Calu3 (cell line): ENCODE results near the gene TJAP1. TPM values are rescaled to one million over a fixed set of nuclear protein-coding genes. Genes with fewer than 3 reads are reported as not detected.

Experiments used
- BruUV-seq: library from RNA; stranded (reverse); fragments of 400-500 nt; replicated peaks from 2 replicates; lab custom pipeline; 2021; lab: Mats Ljungman, UMichigan
- CTCF ChIA-PET: fragments of 300-600 bp; sonication (Branson Sonifier 250); formaldehyde crosslinking; loops from one replicate; lab custom pipeline; 2022; ENCODE audit warnings: antibody characterized with exemption; lab: Charles Lee
- DNase-seq: peaks from one replicate; pipeline ENCODE4 v3.0.0; 2022
- H3K27ac Mint-ChIP-seq: one replicate; pipeline ENCODE4 v1.8.0; 2022; ENCODE audit warnings: mixed read lengths; ENCODE audit not compliant: unreplicated experiment
- H3K27me3 Mint-ChIP-seq: one replicate; pipeline ENCODE4 v1.8.0; 2022; ENCODE audit warnings: mixed read lengths; ENCODE audit not compliant: unreplicated experiment
- H3K36me3 Mint-ChIP-seq: one replicate; pipeline ENCODE4 v1.8.0; 2022; ENCODE audit warnings: mild to moderate bottlenecking, moderate library complexity, mixed read lengths; ENCODE audit not compliant: insufficient read depth, unreplicated experiment
- H3K4me1 Mint-ChIP-seq: one replicate; pipeline ENCODE4 v1.8.0; 2022; ENCODE audit warnings: mild to moderate bottlenecking, low read depth, mixed read lengths; ENCODE audit not compliant: unreplicated experiment
- H3K4me3 Mint-ChIP-seq: one replicate; pipeline ENCODE4 v1.8.0; 2022; ENCODE audit warnings: mild to moderate bottlenecking, low read depth, moderate library complexity, mixed read lengths; ENCODE audit not compliant: unreplicated experiment
- H3K9me3 Mint-ChIP-seq: one replicate; pipeline ENCODE4 v1.8.0; 2022; ENCODE audit warnings: low read depth, mixed read lengths; ENCODE audit not compliant: unreplicated experiment
- intact Hi-C: fragments of 100-400 bp; cut with micrococcal nuclease; formaldehyde crosslinking; loops from one replicate; pipeline ENCODE4 v1.10.0; 2022; ENCODE audit not compliant: unreplicated experiment
- total RNA-seq: library from RNA; stranded (reverse); gene quantifications from 2 replicates; pipeline ENCODE4 v1.2.3, GENCODE V29; 2022
- TF ChIP-seq, protein P1 (sequence below): fragments of 200-600 bp; IDR thresholded peaks from one replicate; pipeline ENCODE4 v1.8.0; 2022; ENCODE audit warnings: antibody characterized with exemption; ENCODE audit not compliant: unreplicated experiment

Gene TJAP1
- total RNA-seq, 1 experiment from 2014 or later, result 72.3 TPM

DNA sequence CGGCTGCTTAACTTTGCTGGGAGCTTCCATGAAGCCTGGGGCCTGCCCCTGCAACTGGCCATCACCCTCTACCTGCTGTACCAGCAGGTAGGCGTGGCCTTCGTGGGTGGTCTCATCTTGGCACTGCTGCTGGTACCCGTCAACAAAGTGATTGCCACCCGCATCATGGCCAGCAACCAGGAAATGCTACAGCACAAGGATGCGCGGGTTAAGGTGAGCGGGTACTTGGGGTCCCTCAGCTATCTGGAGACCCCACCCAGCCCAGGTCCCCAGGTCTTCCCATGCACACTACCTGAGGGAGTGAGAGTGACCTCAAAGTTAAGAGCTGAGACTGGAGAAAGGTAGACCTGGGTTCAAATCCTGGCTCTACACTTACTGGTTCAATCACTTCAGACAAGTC, 44.2 kb upstream of the TJAP1 start:
- TF ChIP-seq, protein P1, sequence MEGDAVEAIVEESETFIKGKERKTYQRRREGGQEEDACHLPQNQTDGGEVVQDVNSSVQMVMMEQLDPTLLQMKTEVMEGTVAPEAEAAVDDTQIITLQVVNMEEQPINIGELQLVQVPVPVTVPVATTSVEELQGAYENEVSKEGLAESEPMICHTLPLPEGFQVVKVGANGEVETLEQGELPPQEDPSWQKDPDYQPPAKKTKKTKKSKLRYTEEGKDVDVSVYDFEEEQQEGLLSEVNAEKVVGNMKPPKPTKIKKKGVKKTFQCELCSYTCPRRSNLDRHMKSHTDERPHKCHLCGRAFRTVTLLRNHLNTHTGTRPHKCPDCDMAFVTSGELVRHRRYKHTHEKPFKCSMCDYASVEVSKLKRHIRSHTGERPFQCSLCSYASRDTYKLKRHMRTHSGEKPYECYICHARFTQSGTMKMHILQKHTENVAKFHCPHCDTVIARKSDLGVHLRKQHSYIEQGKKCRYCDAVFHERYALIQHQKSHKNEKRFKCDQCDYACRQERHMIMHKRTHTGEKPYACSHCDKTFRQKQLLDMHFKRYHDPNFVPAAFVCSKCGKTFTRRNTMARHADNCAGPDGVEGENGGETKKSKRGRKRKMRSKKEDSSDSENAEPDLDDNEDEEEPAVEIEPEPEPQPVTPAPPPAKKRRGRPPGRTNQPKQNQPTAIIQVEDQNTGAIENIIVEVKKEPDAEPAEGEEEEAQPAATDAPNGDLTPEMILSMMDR, result no peak
- H3K36me3 Mint-ChIP-seq, result peaks cover 35% of the 10 kb centered on the region
- no peak for DNase-seq
- intact Hi-C loops, result no loop called here
- H3K27me3 Mint-ChIP-seq, result no peaks in the 10 kb centered on the region
- no peaks in the 10 kb centered on the region for H3K9me3 Mint-ChIP-seq
- CTCF ChIA-PET, result interaction anchor here (0.6 kb wide), 1 partner anchor 25 kb away, joined by 5 read pairs; no protein-coding TSS in a partner anchor
- peaks cover 46% of the 10 kb centered on the region for H3K4me1 Mint-ChIP-seq
- BruUV-seq, result no TSS peak
- H3K27ac Mint-ChIP-seq, result no peak overlapping the region
- no peak overlapping the region for H3K4me3 Mint-ChIP-seq

DNA sequence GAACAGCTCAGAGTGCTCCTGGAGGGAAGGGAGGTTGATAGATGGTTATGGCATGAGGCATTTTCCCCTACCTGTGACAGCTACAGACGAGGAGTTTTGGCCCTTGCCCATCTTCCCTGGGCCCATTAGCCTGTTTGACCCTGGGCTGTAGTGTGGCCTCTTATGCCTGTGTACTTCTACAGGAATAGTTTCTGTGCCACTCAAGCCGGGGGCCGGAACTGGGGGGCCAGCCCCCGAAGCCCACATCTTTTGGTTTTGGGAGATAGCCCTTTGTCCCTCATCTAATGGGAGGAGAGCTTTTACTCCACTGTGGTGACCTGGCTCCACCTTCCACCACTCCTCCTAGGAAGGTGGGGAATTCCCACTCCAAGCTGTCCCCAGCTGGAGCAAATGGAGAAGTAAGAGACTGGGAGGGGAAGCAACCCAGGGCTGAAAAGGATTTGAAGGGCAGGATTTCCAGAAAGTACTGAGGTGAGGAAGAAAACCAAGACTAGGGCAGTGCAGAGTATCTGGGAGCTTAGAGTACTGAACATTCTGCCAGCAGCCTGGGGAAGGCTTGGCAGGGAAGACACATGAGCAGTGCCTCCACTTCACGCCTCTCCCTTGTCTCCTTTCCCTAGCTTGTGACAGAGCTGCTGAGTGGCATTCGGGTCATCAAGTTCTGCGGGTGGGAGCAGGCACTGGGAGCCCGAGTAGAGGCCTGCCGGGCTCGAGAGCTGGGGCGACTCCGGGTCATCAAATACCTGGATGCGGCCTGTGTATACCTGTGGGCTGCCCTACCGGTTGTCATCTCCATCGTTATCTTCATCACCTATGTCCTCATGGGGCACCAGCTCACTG, 43.1 kb upstream of the TJAP1 start:
- CTCF ChIA-PET, result interaction anchor here (0.6 to 1.2 kb wide), 4 partner anchors 24 to 1436 kb away, joined by 3 to 5 read pairs (median 4); no protein-coding TSS in a partner anchor
- no TSS peak for BruUV-seq
- TF ChIP-seq, protein P1, result no peak
- no peak for DNase-seq
- H3K27me3 Mint-ChIP-seq, result no peaks in the 10 kb centered on the region
- H3K4me1 Mint-ChIP-seq, result peaks cover 36% of the 10 kb centered on the region
- no peaks in the 10 kb centered on the region for H3K9me3 Mint-ChIP-seq
- H3K27ac Mint-ChIP-seq, result no peak overlapping the region
- peaks cover 37% of the 10 kb centered on the region for H3K36me3 Mint-ChIP-seq
- intact Hi-C loops, result no loop called here
- H3K4me3 Mint-ChIP-seq, result no peak overlapping the region

DNA sequence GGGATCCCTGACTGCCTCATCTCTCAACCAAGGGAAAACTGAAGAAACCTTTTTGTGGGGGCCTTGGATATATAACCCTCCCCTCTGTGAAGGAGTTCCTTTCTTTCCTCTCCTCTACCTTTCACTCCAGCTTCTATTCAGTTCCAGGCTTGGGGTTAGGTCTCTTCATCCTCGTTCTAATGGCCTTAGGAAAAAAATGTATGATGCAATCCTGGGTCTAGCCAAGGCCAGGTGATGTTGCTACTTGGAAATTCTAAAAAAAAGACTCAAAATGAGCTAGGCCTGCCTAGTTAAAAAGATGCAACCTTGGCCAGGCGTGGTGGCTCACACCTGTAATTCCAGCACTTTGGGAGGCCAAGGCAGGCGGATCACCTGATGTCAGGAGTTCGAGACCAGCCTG, 42.4 kb upstream of the TJAP1 start:
- Mint-ChIP-seq H3K9me3 (no peaks in the 10 kb centered on the region), H3K27me3 (no peaks in the 10 kb centered on the region), H3K36me3 (peaks cover 42% of the 10 kb centered on the region), H3K4me3 (no peak overlapping the region), H3K4me1 (peaks cover 34% of the 10 kb centered on the region), H3K27ac (no peak overlapping the region)
- BruUV-seq, result no TSS peak
- TF ChIP-seq, protein P1, result no peak
- CTCF ChIA-PET, result interaction anchor here (0.6 kb wide), 2 partner anchors 95 to 1437 kb away, joined by 3 to 4 read pairs; no protein-coding TSS in a partner anchor
- intact Hi-C loops, result no loop called here
- DNase-seq, result no peak

DNA sequence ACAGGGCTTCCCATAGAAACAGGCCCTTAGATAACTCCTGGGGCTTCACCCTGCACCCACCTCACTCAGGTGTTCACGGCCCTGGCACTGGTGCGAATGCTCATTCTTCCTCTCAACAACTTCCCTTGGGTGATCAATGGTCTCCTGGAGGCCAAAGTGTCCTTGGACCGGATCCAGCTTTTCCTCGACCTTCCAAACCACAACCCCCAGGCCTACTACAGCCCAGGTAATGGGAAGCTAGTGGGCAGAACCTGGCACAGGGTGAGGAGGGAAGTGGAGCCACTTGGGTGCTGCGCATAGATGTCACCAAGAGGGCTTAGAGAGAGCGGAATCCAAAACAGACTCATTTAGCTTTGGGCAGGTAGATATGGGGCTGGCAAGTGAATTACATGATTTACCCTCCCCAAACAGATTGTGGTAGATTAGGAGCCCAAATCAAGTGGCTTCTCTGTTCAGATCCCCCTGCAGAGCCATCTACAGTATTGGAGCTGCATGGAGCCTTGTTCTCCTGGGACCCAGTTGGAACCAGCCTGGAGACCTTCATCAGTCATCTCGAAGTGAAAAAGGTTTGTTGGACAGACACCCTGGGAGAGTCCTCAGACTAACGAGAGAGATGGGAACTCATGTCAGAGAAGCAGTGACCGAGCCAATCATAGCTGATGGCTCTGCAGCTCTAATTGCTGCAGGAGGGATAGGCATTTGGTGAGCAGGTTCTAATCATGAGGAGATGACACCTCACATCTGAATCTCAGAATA, 41.5 kb upstream of the TJAP1 start:
- Mint-ChIP-seq H3K4me3 (peak overlapping the region; percentile 25), H3K27me3 (no peaks in the 10 kb centered on the region), H3K4me1 (peaks cover 34% of the 10 kb centered on the region), H3K9me3 (no peaks in the 10 kb centered on the region), H3K27ac (peak overlapping the region; percentile 81), H3K36me3 (peaks cover 48% of the 10 kb centered on the region)
- CTCF ChIA-PET, result interaction anchor here (0.6 to 1.4 kb wide), 3 partner anchors 9 to 49 kb away, joined by 3 to 7 read pairs (median 4); partner anchors contain the start of gene ABCC10
- DNase-seq, result no peak
- BruUV-seq, result no TSS peak
- TF ChIP-seq, protein P1, result no peak
- intact Hi-C loops, result loop anchor here (2.0 kb wide), 1 partner anchor 61 kb away; no protein-coding TSS in a partner anchor
